ENCODE results near the gene DDX18.
"Not testable (repeated sequence)": the region's sequence is repeated elsewhere in the genome, so short reads cannot be mapped to it uniquely, and the experiment has no call there.

DDX18 gene

GRCh38 chr2:117814417-117815264, at the start of gene DDX18:
TSS of gene DDX18 (plus strand) at chr2:117814691. CDS start at chr2:117814778, 87 bp downstream.
- peak; percentile 92 to 94 for DNase-seq (ENCODE audit: low read depth in 2 of 2)

DNA sequence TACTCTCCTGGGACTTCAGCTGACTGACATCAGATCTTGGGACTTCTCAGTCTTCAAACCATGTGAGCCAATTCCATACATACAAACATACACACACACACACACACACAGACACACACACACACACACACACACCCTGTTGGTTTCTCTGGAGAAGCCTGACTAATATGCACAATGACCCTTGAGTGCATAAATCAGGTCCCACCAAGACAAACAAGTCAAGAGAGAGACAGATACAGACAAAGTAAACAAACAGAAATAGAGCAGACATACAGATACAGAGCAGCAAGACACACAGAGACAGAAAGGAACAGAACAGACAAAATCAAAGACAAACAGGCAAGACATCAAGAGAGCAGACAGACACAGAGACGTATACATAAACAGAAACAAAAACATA, 43.8 kb upstream of the DDX18 start:
- DNase-seq (ENCODE audit: low read depth in 2 of 2): no peak

DNA sequence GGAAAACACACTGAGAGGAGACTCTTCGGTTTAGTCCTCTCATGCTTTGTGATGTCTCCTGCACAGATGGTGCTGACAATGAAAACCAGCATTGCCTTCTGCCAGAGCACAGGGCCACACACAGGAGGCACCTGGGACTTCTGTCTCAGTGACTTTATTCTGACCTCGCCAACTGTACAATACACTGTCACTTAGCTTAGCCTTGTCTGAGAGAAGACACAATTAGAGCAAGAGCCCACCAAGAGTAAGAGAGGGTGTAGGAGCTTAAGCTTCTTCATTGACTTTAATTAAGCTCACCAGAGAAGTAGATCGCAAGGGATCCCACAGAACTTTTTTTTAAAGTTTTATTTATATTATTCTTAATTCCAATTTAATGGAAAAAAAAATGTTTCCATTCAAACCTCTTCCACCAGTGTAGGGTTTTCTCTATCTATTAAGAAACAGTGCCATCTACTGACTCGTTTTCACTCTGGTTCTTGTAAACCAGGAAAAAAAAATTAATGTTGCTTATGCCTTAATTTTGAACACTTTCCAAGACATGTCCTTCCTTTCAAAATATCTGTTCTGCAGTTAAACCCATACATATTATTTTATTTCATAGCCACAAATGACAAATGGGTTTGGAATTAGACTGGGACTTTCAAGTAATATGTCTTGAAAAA, 42.4 kb upstream of the DDX18 start:
- DNase-seq (ENCODE audit: low read depth in 2 of 2): no peak

DNA sequence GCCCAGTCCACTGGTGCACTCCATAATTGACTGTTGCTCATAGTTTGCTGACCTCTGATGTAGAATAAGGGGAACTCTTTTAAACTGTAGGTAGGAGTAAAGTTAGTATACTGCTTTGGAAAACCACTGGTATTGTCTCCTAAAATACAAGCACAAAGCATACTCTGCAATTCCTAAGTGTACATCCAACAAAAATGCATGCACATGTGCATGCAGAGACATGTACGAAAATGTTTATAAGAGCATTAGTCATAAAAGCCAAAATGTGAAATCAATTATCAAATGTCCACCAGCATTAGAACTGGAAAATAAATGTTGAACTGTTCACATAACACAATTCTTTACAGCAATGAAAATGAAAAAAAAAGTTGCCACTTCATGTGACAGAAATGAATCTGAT, 39.8 kb upstream of the DDX18 start:
- DNase-seq (ENCODE audit: low read depth in 2 of 2): no peak

DNA sequence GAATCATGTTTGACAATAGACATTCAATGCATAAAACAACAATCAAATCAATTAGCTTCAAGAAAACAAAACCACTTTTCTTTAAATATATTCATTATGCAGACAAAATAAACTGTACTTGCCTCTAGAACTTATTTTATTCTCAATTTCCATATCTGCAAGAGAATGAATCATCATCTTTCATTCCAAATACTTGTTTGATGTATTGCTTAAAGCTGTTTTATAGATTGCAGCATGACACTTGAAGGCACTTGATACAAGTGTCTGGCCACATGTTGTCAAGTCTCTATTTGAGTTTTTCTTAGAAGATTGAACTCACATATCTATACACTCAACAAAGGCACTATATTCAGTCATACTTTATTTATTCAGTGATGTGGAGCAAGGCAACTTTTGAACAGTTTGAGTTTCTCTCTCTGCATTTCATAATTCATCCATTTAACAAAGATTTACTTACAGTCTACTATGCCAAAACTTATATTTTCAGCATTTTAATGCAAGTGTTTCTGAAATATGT, 38.7 kb upstream of the DDX18 start:
- no peak for DNase-seq (ENCODE audit: low read depth in 2 of 2)

GRCh38 chr2:117776888-117777287, 37.6 kb upstream of the DDX18 start:
- no peak for DNase-seq (ENCODE audit: low read depth in 2 of 2)

DNA sequence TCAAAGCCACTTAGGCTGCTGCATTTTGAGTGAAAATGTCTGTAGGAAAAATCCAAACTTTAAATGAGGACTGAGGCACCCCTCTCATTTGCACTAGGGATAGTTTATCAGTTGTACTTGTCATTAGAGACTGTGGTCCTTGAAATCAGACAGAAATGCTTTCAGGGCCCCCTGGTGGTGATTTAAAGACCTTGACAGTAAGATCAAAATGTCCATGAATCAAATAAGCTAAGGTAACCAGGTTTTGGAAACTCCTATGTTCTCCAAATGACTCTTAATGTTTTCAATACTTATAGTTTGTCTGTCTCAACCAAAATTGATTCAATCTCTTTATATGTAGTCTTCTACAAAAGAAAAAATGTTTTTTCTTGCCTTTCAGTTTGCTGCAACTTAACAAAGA, 28.8 kb upstream of the DDX18 start:
- DNase-seq (ENCODE audit: low read depth in 2 of 2): no peak

DNA sequence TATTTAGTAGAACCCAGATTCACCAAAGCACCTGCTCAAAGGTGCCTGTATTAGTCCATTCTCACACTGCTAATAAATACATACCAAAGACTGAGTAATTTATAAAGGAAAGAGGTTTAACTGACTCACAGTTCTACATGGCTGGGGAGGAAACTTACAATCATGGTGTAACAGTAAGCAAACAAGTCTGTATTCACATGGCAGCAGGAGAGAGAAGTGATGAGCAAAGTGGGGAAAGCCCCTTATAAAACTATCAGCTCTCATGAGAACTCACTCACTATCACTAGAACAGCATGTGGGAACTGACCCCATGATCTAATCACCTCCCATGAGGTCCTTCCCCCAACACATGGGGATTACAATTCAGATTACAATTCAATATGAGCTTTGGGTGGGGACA, 28.0 kb upstream of the DDX18 start:
- no peak for DNase-seq (ENCODE audit: low read depth in 2 of 2)

GRCh38 chr2:117789505-117789904, 25.0 kb upstream of the DDX18 start:
- DNase-seq (ENCODE audit: low read depth in 2 of 2): no peak

DNA sequence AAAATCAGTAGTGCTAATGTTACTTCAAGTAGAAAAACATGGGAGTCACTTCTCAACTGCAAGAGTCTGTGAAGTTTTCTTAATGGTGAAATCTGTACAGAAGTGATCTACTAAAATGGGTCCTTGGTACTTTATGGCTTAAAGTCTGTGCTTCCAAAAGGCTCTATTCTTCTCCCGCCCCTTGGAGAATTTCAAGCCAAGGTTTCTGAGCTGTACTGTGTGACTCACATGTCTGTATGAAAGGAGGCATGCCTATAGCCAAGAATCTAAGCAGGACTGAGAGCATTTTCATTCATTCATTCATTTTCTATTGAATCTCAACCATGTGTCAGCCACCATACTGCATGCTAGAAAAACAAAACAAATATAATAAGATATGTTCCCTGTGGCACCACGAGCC, 19.8 kb upstream of the DDX18 start:
- no peak for DNase-seq (ENCODE audit: low read depth in 2 of 2)

DNA sequence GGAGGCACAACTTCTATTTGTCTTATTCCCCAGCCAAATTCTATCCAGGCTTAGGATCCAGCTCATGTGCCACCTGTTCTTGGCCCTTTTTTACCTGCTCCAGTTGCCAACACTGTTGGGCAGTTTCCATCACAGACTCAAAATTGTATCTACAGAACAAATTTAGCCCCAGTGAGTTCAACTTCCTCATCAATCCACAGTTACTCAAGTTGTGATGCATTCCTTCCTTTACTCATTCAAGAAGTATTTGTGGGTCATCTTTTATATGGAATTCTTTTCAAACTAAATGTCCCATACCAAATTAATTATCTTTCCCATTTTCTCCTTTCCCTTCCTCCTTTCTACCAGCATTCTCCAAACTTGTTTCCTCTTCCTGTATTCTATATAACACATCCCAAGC, 12.7 kb upstream of the DDX18 start:
- no peak for DNase-seq (ENCODE audit: low read depth in 2 of 2)

GRCh38 chr2:117803644-117804325, 10.7 kb upstream of the DDX18 start:
- DNase-seq (ENCODE audit: low read depth in 2 of 2): not testable (repeated sequence)

GRCh38 chr2:117812443-117812842, 2.0 kb upstream of the DDX18 start:
- DNase-seq (ENCODE audit: low read depth in 2 of 2): no peak

DNA sequence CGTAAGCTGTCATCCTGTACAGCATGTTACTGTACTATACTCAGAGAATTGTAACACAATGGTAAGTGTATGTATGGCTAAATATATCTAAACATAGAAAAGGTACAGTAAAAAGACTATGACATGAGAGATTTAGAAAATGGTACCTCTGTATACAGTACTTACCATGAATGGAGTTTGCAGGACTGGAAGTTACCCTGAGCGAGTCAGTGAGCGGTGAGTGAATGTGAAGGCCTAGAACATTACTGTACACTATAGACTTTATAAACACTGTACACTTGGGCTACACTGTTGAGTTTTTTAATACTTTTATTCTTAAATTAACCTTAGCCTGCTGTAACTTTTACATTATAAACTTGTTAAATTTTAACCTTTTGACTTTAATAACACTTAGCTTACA, 1.5 kb downstream of the DDX18 start:
- no peak for DNase-seq (ENCODE audit: low read depth in 2 of 2)

DNA sequence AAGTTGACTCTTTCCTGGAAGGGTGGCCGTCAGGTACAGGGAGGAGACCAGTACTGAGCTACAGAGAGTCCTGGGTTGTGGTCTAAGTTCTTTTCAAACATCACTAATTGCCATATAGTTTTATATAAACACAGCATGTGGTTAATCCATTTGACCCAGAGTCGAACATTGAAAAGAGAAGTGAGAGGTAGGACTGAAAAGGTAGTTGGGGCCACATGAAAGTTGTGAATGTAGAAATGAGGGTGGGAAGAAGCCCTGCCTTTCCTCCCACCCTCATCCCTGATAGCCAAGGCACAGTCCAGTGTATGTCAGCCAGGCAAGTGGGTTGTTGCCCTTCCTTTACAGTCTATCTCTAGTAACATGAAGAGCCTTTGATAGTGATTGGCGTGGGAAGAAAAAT, 4.4 kb downstream of the DDX18 start:
- no peak for DNase-seq (ENCODE audit: low read depth in 2 of 2)

DNA sequence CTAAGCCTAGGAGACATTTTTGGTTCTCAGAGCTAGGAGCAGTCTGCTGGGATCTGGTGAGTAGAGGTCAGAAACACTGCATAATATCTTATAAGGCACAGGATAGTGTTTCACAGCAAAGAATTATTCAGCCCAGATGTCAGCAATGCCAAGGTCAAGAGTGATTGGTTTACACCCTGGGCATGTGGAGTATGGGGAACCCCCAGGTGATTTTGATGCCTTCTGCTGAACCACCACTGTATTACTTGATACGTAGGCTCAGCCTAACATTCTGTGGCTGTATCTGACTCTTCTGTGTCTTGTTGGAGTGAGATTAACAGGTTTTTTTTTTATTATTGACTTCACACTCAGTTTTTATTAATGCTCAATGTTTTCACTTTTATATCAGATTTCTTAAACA, 6.0 kb downstream of the DDX18 start:
- DNase-seq (ENCODE audit: low read depth in 2 of 2): no peak

GRCh38 chr2:117825437-117825836, 10.9 kb downstream of the DDX18 start:
- no peak for DNase-seq (ENCODE audit: low read depth in 2 of 2)

- not testable (repeated sequence) for DNase-seq (ENCODE audit: low read depth in 2 of 2)
These were observed 13.0 kb downstream of the DDX18 start for GRCh38 chr2:117827464-117827863.

DNA sequence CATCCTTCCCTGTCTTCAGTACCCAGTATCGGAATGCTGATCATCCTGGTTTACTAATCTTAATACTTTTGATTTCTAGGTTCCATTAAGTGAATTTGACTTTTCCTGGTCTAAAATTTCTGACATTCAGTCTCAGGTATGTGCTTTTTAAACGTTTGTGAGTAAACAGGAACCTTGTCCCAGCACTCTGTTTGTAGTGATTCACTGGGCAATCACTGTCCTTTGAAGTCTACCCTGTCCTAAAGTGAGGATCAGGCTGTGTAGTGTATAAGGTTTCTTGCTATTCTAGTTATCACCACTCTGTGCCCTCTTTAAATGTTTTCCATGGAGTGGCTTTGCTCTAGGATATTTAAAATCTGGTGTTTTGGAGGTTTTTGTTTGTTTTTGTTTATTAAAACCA, 14.4 kb downstream of the DDX18 start:
- DNase-seq (ENCODE audit: low read depth in 2 of 2): no peak

GRCh38 chr2:117832332-117832731, 17.8 kb downstream of the DDX18 start:
- no peak for DNase-seq (ENCODE audit: low read depth in 2 of 2)

DNA sequence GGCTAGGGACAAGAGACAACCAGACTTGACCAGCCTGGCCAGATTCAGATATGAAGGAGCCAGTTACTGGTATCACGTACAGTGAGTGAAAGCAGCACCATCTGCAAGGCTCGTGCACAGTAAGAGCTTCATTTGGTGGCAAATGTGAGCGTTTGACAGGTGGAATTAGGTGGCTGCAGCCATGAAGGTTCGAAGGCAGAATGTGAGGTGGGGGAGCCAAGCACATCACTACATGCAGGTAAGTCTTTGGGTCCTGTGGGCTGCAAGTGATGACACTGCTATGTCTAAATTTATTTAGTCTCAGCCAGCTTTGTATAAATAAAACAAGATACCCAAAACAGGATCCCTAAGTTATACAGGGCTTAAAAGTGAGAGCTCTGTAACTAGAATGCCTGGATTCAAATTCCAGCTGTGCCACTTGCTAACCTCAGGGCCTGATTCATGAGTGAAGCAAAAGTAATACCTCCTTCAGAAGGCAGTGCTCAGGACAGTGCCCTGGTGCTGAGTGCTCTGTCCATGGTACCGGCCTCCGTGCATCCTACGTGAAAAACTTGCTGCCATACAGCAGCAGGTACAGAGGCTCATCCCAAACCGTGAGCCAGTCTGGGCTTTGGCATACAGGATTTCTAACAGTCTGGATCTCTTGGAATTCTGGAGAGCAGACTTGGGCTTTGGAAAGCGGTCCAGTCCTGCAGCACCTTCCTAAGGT, 18.6 kb downstream of the DDX18 start:
- no peak for DNase-seq (ENCODE audit: low read depth in 2 of 2)

DNA sequence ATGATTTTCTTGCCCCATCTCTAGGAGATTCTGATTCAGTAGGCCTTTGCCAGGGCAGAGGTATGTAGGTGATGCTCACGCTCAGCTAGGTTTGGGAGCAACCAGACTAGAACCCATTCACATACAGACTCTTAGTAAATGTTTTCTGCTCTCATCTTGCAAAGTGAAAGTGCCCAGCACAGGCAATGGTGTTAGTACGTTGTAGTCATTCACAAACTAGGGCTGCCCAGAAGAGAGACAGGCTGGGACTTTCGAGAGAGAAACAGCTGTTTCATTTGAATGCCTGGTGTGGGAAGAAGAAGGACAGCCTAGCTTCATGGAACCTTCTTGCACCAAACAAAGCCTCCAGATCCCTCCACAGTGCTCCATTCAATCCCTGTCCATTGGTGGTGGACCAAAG, 19.4 kb downstream of the DDX18 start:
- DNase-seq (ENCODE audit: low read depth in 2 of 2): no peak
